HG03460 (cell line): Measurements from ENCODE around the gene IPO5.

Source experiments
- ATAC-seq: cut with Tn5 transposase; IDR thresholded peaks from one replicate; pipeline ENCODE4 v1.9.1; 2021; ENCODE audit not compliant: unreplicated experiment

The IPO5 gene

DNA sequence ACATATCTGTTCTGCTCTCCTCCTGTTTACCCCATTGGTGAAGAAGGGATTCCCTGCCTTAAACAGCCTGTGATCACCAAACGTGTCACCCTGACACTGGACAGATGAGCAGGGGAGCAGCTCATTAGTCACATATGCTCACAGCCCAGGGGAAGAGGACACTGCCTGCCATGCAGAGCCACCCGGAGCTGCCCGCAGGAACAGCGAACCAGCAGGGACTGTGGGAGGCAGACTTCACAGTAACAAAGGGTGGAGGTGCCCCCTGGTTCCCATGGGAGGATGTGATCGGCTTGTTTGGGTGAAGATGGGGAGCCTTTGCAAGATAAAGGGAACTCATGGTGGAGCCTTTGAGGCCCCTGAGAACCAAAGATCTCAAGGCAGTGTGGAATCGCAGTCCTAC, 100.8 kb downstream of the IPO5 start:
- no peak for ATAC-seq

DNA sequence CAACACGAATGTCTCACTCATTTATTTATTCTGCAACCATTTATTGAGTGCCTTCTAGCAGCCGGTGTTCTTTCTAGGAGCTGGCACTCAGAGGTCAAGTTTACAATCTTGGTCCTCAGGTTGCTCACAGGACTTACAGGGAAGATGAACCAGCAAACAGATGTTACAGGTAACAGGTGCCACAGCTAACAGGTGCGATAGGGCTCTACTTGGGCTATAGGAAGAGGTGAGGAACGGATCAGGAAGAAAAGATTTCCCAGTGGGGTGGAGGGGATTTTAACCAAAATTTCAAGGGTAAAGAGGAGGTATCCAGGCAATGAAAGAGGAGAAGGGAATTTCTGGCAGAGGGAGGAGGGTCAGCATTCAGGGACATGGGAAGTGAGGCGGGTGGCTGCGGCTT, 102.1 kb downstream of the IPO5 start:
- no peak for ATAC-seq

DNA sequence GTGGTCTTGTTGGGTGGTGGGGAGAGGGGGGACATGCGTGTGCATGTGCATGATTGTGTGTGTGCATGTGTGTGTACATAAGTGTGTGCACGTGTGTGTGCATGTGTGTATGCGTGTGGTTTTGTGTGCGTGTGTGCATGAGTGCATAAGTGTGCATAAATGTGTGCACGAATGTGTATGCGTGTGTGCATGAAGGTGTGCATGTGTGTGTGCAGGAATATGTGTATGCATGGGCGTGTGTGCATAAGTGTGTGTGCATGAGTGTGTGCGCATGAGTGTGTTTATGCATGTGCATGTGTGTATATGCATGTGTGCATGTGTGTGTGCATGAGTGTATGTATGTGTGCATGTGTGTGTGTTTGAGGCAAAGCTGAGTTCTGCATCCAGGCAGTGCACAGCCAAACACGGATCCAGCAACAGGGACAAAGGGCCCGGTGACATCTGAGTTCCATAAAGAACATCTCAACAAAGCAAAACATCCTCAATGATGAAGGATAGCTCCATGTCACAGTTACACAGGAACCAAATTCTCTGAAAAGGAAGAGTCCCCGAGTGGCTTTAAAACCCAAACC, 103.5 kb downstream of the IPO5 start:
- ATAC-seq, result no peak

DNA sequence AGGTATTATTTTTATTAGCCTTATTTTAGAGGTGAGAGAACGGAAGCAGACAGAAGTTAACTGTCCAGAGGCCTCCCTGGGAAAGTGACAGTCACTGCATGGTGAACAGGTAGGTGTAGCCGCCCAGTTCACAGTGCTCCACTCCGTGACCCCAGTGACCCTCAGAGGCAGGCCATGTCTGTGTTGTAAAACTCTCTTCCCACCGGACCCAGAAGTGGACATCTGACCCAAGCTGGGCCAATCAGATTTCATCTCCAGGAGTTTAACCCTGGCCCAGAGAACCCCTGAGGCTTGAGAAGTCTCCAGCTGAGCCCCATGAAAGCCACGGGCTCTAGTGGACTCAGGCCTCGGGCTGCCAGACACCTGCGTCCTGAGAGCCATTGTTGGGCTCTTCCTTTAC, 105.8 kb downstream of the IPO5 start:
- ATAC-seq, result no peak

DNA sequence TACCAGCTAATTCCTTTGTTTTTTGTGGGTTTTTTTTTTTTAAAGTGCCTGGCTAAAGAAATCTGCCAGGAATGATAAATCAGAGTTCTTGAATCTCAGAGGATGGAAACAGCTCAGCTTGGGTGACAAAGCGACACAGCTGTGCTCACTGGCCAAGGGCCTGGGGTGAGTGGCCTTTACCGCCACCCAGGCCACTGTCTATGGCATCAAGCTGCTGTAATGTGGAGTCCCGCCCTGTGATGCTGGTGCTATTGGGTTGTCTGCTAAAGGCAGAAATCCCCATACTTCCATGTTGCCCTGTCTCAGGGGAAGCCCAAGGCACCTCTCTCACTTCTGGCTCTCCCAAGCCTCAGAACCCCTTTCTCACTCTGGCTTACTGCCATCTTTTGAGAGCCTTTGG, 106.8 kb downstream of the IPO5 start:
- no peak for ATAC-seq

DNA sequence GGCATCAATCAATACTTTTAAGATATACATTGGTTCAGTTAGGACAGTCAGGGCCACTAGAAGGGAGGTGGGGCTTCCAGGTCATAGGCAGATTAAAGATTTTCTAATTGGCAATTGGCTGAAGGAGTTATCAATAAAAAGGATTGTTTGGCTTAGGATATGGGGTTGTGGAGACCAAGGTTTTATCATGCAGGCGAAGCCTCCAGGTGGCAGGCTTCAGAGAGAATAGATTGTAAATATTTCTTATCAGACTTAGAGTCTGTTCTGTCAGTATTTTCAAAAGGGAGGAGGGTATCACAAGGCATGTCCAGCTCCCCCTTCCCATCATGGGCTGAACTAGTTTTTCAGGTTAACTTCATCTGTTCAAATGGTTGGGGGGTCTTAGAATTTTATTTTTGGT, 112.0 kb downstream of the IPO5 start:
- ATAC-seq, result no peak

DNA sequence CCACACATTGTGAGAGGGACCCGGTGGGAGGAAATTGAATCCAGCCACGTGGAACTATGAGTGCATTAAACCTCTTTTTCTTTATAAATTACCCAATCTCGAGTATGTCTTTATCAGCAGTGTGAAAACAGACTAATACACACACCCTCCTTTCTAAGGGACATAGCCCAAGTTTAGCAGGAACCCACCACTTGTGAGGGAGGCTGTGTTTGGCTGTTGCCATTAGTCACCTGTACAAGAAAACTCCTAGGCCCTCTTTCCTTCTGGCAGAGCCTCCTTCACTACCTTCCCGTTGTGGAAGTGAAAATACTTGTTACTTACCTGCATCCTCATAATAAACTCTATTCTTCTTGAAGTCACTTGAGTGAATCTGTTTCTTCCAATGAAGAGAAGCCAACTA, 113.2 kb downstream of the IPO5 start:
- ATAC-seq, result no peak

DNA sequence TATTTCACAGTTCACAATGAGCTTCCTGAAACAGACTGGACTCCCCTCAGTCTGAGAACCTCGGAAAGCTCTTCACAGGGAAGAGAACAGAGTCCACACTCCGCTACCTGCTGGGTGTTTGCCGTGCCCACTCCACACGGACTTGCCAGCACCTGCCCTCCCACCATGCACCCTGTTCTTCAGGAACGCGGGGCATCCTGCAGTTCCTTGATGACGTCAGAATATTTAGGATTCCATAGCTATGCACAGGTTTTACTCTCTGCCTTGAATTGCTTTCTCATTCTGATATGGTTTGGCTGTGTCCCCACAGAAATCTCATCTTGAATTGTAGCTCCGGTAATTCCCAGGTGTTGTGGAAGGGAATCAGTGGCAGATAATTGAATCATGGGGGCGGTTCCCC, 115.0 kb downstream of the IPO5 start:
- ATAC-seq, result no peak

DNA sequence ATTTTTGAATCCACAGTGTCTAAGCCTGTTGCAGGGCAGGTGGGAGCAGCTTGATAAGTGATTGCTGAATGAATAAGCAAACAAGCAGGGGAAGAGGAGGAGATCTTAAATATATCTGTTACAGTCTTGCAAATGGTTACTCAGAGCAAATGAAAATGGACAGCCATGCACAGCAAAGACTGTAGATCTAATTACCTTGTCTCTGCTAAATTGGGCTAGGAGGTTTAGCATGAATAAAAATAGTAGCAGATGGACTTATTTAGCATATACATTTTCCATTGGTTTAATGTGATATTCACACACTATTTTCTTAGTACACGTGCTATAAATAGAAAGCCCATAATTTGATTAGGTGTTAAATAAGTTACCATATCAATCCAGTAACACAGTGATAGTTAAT, 116.5 kb downstream of the IPO5 start:
- no peak for ATAC-seq

DNA sequence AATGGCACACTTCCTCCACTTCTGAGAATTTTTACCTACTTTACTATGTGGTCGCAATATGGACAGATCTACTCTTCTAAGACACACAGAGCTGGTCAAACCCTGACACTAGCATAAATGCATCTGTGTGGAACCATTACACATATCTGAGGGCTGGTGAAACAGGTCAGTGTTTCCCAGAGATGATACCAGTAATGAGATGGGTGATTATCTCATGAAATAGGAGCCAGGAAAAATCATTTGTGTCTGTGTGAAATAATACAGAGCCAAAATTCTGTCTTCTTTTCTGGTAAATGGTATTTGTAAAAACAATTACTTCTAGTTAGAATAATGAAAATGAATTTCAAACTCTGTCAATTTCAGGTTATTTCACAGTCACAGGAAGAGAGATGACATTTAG, 117.8 kb downstream of the IPO5 start:
- ATAC-seq, result no peak

DNA sequence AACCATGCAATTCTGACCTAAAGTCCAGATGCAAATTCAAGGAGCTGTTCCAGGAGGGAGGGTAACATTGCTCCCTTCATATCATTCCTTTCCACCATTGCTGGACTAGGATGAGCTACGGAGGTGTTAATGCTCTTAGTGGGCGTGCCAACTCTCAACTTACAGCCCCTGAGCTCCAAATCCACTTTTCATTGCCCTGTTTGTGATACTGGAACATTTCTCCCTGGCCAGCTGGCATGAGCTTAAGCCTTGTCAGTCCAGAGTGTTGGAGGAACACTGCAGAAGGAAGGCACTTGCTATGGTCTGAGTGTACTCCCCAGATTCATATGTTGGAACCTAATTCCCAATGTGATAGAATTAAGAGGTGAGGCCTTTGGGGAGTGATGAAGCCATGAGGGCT, 119.0 kb downstream of the IPO5 start:
- no peak for ATAC-seq
